SW 1271 (cell line): ENCODE measurements around the gene HOXB1.
"Not testable (repeated sequence)": the region's sequence is repeated elsewhere in the genome, so short reads cannot be mapped to it uniquely, and the experiment has no call there.

Source experiments
- DNase-seq, 2 experiments: peaks; one replicate each; lab custom pipeline; 2025; lab: John Stamatoyannopoulos, UW

Gene HOXB1

DNA sequence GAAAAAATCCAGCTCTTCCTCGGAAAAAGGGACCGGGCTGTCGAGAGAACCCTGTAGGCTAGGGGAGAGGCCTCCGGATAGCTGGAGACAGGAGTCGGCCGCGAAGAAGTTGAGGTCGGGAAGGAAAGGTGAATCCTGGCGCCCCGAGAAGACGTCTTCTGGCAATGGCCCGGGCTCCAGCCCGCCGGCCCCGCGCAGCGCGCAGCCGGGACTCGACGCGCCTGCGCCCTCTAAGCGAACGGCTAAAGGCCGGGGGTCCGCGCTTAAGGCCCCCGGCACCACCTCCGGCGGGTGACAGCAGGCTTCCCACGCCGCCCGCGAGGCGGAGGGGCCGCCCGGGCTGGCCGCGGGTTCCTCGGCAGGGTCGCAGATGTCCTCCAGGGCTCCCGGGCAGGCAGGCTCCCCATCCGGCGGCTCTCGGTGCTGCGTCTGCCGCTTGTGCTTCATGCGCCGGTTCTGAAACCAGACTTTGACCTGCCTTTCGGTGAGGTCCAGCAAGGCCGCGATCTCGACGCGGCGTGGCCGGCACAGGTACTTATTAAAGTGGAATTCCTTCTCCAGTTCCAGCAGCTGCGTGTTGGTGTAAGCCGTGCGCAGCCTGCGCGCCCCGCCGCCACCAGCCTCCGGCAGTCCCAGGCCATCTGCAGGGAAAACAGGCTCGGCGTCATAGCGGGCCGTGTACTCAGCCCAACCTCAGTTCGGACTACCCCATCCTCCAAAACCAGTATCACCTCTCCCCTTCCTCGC lies 12.5 kb upstream of the HOXB1 start:
- peak in 1 of 2 experiments; percentile 45 for DNase-seq

DNA sequence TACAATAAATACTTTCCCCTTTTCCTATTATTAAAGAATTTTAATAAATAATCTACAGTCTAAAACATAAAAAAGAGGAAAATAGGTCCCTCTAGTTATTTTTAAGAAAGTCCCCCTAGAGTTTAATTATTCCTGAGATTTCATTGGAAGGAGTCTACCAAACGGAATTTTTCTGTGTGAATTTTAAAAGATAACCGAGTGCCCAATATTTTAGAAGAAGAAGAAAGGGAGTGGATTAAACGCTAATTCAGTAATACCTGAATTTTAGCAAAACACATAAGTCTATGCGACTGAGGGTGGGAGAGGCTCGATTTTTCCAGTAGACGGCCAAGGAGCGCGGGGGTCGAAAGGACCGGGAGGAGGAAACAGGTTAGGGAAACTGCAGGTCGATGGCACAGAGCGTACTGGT lies 11.9 kb upstream of the HOXB1 start:
- no peak for DNase-seq

DNA sequence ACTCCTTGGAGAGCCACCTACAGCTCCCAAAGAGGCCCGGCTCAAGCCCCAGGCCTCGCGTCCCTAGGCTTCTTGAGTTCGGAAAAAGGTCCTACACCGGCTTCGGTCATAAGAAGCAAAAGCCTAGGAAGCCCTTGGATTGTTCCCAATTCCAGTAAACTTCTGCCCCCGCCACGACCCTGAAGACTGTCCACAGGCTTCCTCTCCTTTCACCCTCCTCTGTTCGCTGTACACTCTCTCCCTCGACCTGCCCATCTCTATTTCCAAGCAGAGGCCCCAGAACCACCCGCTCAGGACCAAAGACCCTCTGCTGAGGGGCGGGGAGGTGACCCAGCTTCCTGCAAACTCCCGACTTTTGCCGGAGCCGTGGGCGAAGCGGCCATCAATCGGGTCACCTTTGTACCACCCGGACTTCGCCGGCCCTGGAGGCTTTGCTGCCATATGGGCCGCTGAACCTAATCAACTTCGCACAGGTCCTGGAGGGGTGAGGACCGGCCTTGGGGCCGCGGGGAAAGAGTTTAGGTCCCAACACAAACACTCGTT lies 11.4 kb upstream of the HOXB1 start:
- no peak for DNase-seq

- DNase-seq: no peak
Observed at GRCh38 chr17:48541577-48542113, 10.8 kb upstream of the HOXB1 start.

DNA sequence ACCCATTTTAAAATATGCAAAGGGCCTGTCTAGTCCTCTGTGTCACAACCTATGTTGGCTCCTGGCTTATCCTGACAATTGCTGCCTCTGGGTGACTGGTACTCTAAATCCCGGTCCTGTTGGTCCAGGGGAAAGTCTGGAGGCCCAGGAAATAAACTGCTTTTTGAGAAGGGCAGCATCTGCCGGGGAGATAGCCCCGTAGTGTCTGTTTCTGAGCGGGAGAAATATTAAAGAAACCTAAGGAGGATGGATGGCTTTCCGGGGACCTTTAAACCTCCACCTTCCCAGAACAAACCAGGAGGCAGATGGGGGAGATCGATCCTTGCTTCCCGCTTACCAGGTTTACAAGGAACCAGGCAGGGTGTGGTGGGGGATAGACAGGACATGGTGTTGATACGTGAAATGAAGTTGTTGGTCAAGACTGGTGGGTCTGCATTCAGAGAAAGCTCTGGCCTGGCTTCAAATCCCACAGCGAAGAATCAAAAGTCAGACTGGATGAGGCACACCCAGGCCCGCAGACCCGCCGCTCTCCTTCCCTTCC lies 10.3 kb upstream of the HOXB1 start:
- no peak for DNase-seq

GRCh38 chr17:48540213-48540612 lies 9.4 kb upstream of the HOXB1 start:
- DNase-seq: no peak

DNA sequence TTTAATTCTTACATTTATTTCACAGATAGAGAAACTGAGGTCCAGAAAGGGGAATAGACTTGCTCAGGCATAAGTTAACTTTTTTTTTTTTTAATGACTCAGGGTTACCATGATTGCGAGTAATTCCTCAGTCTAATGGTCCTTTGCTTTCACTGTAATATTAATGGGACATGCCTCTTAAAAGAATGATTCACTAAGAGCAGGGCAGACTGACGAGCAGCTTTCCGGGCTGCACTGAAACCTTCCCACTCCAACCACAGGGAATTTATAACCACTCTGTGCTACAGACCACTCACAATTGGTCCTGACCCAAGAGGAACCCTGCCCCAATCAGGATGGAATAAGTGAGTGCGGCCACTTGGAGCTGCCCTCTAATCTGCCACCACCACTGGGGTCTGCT lies 8.4 kb upstream of the HOXB1 start:
- DNase-seq: no peak

GRCh38 chr17:48537316-48537715 lies 6.5 kb upstream of the HOXB1 start:
- no peak for DNase-seq

- not testable (repeated sequence) for DNase-seq
Observed at GRCh38 chr17:48535793-48536559, 5.2 kb upstream of the HOXB1 start.

GRCh38 chr17:48532261-48532660 lies 1.4 kb upstream of the HOXB1 start:
- no peak for DNase-seq

DNA sequence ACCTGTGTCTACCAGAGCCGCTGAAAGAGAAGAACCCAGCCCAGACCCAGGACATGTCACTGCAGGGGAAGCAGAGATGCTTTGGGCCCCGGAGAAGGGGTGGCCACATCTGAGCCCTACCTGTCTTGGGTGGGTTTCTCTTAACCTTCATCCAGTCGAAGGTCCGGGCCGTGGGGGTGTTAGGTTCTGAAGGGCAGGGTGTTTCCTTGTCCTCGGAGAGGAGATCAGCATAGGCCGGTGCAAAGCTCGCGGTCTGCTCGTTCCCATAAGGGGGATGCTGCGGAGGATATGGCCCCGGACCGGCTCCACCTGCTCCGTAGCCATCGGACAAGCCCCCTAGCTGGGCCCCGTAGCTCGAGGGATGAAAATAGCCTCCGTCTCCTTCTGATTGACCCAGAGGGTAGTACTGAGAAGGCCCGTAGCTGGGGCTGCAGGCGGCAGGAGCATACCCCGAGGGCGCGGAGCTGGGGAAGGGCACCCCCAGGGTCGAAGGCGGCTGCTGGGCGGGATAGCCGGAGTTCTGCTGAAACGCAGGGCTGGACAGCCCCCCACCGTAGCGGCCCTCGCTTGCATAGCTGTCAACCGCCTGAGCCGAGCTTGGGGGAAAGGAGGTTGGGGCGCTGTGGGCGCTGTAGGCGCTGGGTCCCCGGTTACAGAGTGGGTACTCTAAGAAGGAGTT lies 464 bp downstream of the HOXB1 start:
- no peak for DNase-seq

GRCh38 chr17:48529683-48530009 lies 1.2 kb downstream of the HOXB1 start:
- DNase-seq: no peak

GRCh38 chr17:48528936-48529682 lies 1.7 kb downstream of the HOXB1 start:
- no peak for DNase-seq

- DNase-seq: no peak
Observed at GRCh38 chr17:48528153-48528935, 2.5 kb downstream of the HOXB1 start.

GRCh38 chr17:48527547-48527932 lies 3.3 kb downstream of the HOXB1 start:
- DNase-seq: no peak

GRCh38 chr17:48526608-48527546 lies 3.9 kb downstream of the HOXB1 start:
- DNase-seq: no peak

DNA sequence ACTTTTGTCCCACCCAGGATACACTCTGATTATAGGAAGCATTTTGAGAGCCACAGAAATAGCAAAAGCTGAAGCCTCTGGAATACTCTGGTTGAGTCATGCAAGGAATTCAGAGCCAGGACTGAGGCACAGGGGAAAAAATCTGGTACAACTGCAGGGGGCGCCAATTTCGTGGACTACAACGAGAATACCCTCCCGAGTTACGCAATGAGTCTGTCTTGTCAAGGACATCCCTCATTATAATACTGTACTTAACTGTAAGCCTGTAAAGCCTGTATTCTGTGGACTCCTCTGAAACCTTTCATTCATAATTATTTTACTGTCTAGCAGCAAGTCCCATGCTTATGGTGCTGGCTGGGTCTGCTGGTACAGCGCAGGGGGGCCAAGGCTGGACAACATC lies 7.8 kb downstream of the HOXB1 start:
- no peak for DNase-seq

DNA sequence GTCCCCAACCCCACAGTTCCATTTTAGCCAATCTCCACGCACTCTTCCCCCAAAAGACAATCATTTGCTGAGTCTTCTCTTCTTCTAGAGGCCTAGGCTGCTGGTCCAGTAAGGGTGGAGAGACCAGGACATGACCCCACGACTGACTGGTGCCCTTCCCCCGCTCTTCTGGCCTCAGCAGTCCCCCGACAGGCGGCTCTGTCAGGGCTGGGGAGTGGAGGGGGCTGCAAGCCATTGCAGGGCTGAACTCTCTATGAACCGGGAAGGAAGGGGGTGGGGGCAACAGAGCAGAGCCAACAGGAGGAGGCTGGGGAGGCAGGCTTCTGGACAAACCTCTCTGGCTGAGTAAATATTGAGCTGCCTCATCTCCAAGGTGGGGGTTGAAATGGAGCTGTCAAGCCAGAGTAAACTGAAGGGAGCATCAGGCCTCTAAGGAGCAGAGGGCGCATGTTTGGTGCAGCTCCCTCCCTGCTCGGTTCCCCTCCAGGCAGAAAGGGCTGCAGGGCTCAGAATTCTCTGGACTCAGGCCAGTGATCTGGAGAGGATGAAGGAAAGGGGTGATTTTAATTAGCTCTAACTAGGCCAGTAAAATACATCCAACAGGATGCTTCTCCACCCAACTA lies 8.7 kb downstream of the HOXB1 start:
- no peak for DNase-seq

DNA sequence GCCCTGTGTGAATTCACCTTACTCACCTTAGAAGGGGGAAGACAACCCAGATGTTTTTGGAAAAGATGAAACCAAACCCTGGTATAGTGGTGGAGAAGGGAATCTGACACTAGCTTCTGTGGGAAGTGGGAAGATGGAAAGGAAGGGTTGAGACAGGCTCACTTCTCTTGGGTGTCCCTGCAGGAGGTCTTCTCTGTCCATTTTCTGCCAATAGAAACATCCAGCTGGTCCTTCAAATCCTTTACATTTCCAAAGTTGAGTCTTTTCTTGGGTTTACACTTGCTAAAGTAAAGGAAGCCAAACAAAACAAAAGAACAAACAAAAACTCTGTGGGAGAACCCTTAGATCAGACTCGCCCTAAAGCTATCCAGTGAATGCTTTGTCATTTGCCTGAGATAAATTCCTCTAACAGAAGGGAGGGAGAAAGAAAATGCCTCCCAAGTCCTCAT lies 10.2 kb downstream of the HOXB1 start:
- no peak for DNase-seq
